ENCODE data around the gene PDE8A.

Gene PDE8A

GRCh38 chr15:84953726-84954125 is 27.9 kb upstream of the PDE8A start:
- no peak for DNase-seq
- no peak for TF ChIP-seq CTCF (IDR thresholded peaks at IDR 0.05)
- no peak overlapping the region for H3K27ac ChIP-seq
- no peaks in the 10 kb centered on the region for H3K36me3 ChIP-seq
- no peak overlapping the region for H3K4me3 ChIP-seq
- no peaks in the 10 kb centered on the region for H3K9me3 ChIP-seq
- peaks cover 0 to 31% (median 19%) of the 10 kb centered on the region in 4 donors for H3K4me1 ChIP-seq
- no peaks in the 10 kb centered on the region for H3K27me3 ChIP-seq
- intact Hi-C loops (cut with DNase I; ENCODE audit: low total_unique reads) = no loop called here

GRCh38 chr15:84955089-84955848 is 26.4 kb upstream of the PDE8A start:
- Histone ChIP-seq H3K27ac (no peak overlapping the region), H3K4me1 (peaks cover 0 to 16% (median 10%) of the 10 kb centered on the region in 4 donors), H3K36me3 (no peaks in the 10 kb centered on the region), H3K9me3 (no peaks in the 10 kb centered on the region), H3K27me3 (no peaks in the 10 kb centered on the region), H3K4me3 (peak overlapping the region; percentile 26 to 30)
- DNase-seq = peak; percentile 77 to 87
- TF ChIP-seq CTCF (IDR thresholded peaks at IDR 0.05) = peak; percentile 86 to 87
- intact Hi-C loops (cut with DNase I; ENCODE audit: low total_unique reads) = no loop called here

GRCh38 chr15:84956199-84956598 is 25.5 kb upstream of the PDE8A start:
- Histone ChIP-seq H3K4me3 (no peak overlapping the region), H3K36me3 (no peaks in the 10 kb centered on the region), H3K9me3 (no peaks in the 10 kb centered on the region), H3K27ac (no peak overlapping the region), H3K27me3 (no peaks in the 10 kb centered on the region), H3K4me1 (peaks cover 0 to 6% (median 4%) of the 10 kb centered on the region in 4 donors)
- no peak for TF ChIP-seq CTCF (IDR thresholded peaks at IDR 0.05)
- DNase-seq = no peak
- intact Hi-C loops (cut with DNase I; ENCODE audit: low total_unique reads) = loop anchor here (2.0 kb wide), 1 partner anchor 85 kb away; no protein-coding TSS in a partner anchor

GRCh38 chr15:84960391-84961113 is 21.1 kb upstream of the PDE8A start:
- TF ChIP-seq CTCF (IDR thresholded peaks at IDR 0.05) = no peak
- H3K4me1 ChIP-seq = peaks cover 0 to 2% (median under 1%) of the 10 kb centered on the region in 4 donors
- H3K27ac ChIP-seq = no peak overlapping the region
- H3K4me3 ChIP-seq = no peak overlapping the region
- intact Hi-C loops (cut with DNase I; ENCODE audit: low total_unique reads) = no loop called here
- DNase-seq = no peak
- H3K27me3 ChIP-seq = no peaks in the 10 kb centered on the region
- H3K9me3 ChIP-seq = peaks cover 0 to 4% (median 0%) of the 10 kb centered on the region in 3 donors
- H3K36me3 ChIP-seq = no peaks in the 10 kb centered on the region

GRCh38 chr15:84961114-84961452 is 20.6 kb upstream of the PDE8A start:
- Histone ChIP-seq H3K27ac (no peak overlapping the region), H3K4me3 (no peak overlapping the region), H3K36me3 (no peaks in the 10 kb centered on the region), H3K27me3 (no peaks in the 10 kb centered on the region), H3K4me1 (no peaks in the 10 kb centered on the region), H3K9me3 (peaks cover 0 to 4% (median 0%) of the 10 kb centered on the region in 3 donors)
- intact Hi-C loops (cut with DNase I; ENCODE audit: low total_unique reads) = no loop called here
- TF ChIP-seq CTCF (IDR thresholded peaks at IDR 0.05) = no peak
- DNase-seq = no peak

Measured in tibial artery (tissue), 4 donors.